Measurements from ENCODE around the gene PRSS58. TPM values are rescaled to one million over a fixed set of nuclear protein-coding genes. Genes with fewer than 3 reads are reported as not detected.
A peak's percentile ranks its signal among the peaks of the same experiment; 100 is the strongest.

PRSS58 gene
- total RNA-seq (2021) (not detected in 2 replicates), Bru-seq, nascent RNA (not detected), BruChase-seq, experiment 1, labeled RNA remaining after a 2-hour chase (not detected), BruChase-seq, experiment 2, labeled RNA remaining after a 6-hour chase (not detected)
- long read RNA-seq: 0 reads

GRCh38 chr7:142257958-142258357 lies at the start of gene PRSS58:
PRSS58 (minus strand) TSS chr7:142258058; CDS start chr7:142257707, 351 bp downstream.
- TF ChIP-seq CTCF (conservative IDR thresholded peaks at IDR 0.05; ENCODE audit: low read depth, low read length) (no peak), EZH2 (IDR thresholded peaks at IDR 0.05; ENCODE audit: borderline replicate concordance, low read depth, low read length, poor library complexity, severe bottlenecking) (no peak)
- no peaks in the 10 kb centered on the region for H3K36me3 ChIP-seq (ENCODE audit: insufficient read depth, low read length, poor library complexity, severe bottlenecking)
- intact Hi-C loops (cut with micrococcal nuclease; ENCODE audit: unreplicated experiment): no loop called here
- BruUV-seq (replicated peaks): no TSS peak
- ChIA-PET POLR2A (ENCODE audit: low non-redundant PET) (no interaction called here), CTCF (no interaction called here)
- no peaks in the 10 kb centered on the region for H3K4me1 ChIP-seq (ENCODE audit: insufficient read depth, low read length, poor library complexity, severe bottlenecking)
- no peak for DNase-seq (ENCODE audit: low spot score)
- H3K9me3 ChIP-seq (ENCODE audit: low read depth, low read length, poor library complexity, severe bottlenecking): no peaks in the 10 kb centered on the region
- H3K27ac ChIP-seq (ENCODE audit: low read depth, low read length, poor library complexity, severe bottlenecking): no peak within 1 kb of the TSS
- H3K27me3 ChIP-seq (replicated peaks; ENCODE audit: insufficient read depth, low read depth, low read length, poor library complexity): no peaks in the 10 kb centered on the region
- H3K4me3 ChIP-seq (ENCODE audit: low read depth, low read length, poor library complexity, severe bottlenecking): no peak within 1 kb of the TSS

GRCh38 chr7:142307246-142307900 lies 49.5 kb upstream of the PRSS58 start:
- no peaks in the 10 kb centered on the region for H3K4me1 ChIP-seq (ENCODE audit: insufficient read depth, low read length, poor library complexity, severe bottlenecking)
- ChIA-PET POLR2A (ENCODE audit: low non-redundant PET) (no interaction called here), CTCF (no interaction called here)
- TF ChIP-seq EZH2 (IDR thresholded peaks at IDR 0.05; ENCODE audit: borderline replicate concordance, low read depth, low read length, poor library complexity, severe bottlenecking) (no peak), CTCF (conservative IDR thresholded peaks at IDR 0.05; ENCODE audit: low read depth, low read length) (no peak)
- no peaks in the 10 kb centered on the region for H3K36me3 ChIP-seq (ENCODE audit: insufficient read depth, low read length, poor library complexity, severe bottlenecking)
- BruUV-seq (replicated peaks): no TSS peak
- no peaks in the 10 kb centered on the region for H3K9me3 ChIP-seq (ENCODE audit: low read depth, low read length, poor library complexity, severe bottlenecking)
- H3K4me3 ChIP-seq (ENCODE audit: low read depth, low read length, poor library complexity, severe bottlenecking): no peak overlapping the region
- DNase-seq (ENCODE audit: low spot score): no peak
- H3K27me3 ChIP-seq (replicated peaks; ENCODE audit: insufficient read depth, low read depth, low read length, poor library complexity): peaks cover 18% of the 10 kb centered on the region
- H3K27ac ChIP-seq (ENCODE audit: low read depth, low read length, poor library complexity, severe bottlenecking): no peak overlapping the region
- intact Hi-C loops (cut with micrococcal nuclease; ENCODE audit: unreplicated experiment): loop anchor here (10.0 kb wide), 1 partner anchor 333 kb away; the partner anchor contains the start of gene TAS2R38

GRCh38 chr7:142303650-142304049 lies 45.8 kb upstream of the PRSS58 start:
- no peak overlapping the region for H3K27ac ChIP-seq (ENCODE audit: low read depth, low read length, poor library complexity, severe bottlenecking)
- no peaks in the 10 kb centered on the region for H3K36me3 ChIP-seq (ENCODE audit: insufficient read depth, low read length, poor library complexity, severe bottlenecking)
- H3K4me1 ChIP-seq (ENCODE audit: insufficient read depth, low read length, poor library complexity, severe bottlenecking): no peaks in the 10 kb centered on the region
- intact Hi-C loops (cut with micrococcal nuclease; ENCODE audit: unreplicated experiment): loop anchor here (10.0 kb wide), 1 partner anchor 329 kb away; the partner anchor contains the start of gene TAS2R38
- DNase-seq (ENCODE audit: low spot score): no peak
- no peak overlapping the region for H3K4me3 ChIP-seq (ENCODE audit: low read depth, low read length, poor library complexity, severe bottlenecking)
- POLR2A ChIA-PET (ENCODE audit: low non-redundant PET): no interaction called here
- no peaks in the 10 kb centered on the region for H3K9me3 ChIP-seq (ENCODE audit: low read depth, low read length, poor library complexity, severe bottlenecking)
- BruUV-seq (replicated peaks): no TSS peak
- peaks cover 11% of the 10 kb centered on the region for H3K27me3 ChIP-seq (replicated peaks; ENCODE audit: insufficient read depth, low read depth, low read length, poor library complexity)
- no peak for TF ChIP-seq EZH2 (IDR thresholded peaks at IDR 0.05; ENCODE audit: borderline replicate concordance, low read depth, low read length, poor library complexity, severe bottlenecking)
- 0 out of 2 replicates have a peak, but pooled peaks have one; percentile 30 for TF ChIP-seq CTCF (conservative IDR thresholded peaks at IDR 0.05; ENCODE audit: low read depth, low read length)
- CTCF ChIA-PET: no interaction called here
